ENCODE data around the gene SERTAD3.
A peak's percentile ranks its signal among the peaks of the same experiment; 100 is the strongest.
"Not testable (repeated sequence)": the region's sequence is repeated elsewhere in the genome, so short reads cannot be mapped to it uniquely, and the experiment has no call there.

Gene SERTAD3

DNA sequence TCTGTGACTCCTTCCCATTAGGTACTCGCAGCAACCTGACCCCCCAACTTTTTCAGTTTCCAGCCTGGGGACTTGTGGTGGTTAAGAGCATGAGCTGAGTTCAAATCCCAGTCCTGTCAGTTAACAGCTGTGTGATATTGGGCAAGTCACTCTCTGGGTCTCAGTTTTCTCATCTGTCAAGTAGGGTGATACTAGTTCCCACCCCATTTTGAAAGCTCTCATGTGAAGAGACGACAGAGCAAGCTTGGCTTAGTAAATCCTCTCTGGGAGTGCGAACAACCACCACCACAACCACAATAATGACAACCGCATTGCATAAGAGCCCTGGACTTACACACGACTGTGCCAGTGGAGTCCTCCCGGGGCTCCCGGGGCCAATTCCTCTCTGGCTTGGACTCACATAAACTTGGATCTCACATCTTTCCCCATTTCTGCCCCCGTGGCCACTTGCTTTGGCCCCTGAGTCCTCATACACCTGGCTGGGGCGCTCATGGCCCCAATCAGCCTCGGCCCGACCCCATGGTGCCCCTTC, 21.0 kb upstream of the SERTAD3 start:
- no peak for TF ChIP-seq ZNF274 (IDR thresholded peaks at IDR 0.05; ENCODE audit: low read depth, low read length)
- H3K4me3 ChIP-seq (ENCODE audit: low read length) = peak overlapping the region; percentile 74

DNA sequence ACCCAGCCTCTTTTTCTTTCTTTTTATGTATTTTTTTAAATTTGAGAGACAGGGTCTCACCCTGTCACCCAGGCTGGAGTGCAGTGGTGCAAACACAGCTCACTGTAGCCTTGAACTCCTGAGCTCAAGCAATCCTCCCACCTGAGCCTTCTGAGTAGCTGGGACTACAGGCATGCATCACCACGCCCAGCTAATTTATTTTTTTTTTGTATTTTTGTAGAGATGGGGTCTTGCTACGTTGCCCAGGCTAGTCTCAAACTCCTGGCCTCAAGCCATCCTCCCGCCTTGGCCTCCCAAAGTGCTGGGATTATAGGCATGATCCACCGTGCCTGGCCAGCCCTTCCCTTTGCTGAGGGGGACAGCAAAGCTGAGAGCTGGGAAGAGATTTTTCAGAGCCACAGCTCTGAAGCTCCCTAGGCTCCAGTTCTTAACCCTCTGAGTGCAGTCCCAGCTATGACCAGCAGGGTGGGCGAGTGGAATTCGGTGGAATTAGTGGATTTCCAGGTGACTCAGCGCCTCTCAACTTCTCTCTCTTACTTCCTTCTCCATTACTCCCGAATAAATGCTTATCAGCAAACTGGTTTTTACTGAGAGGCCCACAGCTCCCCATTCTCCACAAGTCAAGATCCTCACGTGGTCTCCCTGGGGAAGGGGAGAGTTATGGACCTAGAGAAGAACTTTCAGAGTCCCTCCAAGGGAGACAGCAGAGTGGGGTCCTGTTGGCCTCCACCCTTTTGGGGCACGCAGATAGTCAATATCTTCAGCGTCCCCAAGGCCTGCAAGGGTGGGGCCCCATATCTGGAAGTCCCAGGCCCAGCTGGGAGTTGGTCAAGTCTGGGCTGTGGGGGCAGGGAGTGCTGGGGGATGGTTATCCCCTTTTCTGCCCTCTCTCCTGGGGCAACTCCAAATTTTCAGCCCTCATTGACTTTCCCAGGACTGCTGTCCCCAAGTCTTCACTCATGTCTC, 20.2 kb upstream of the SERTAD3 start:
- TF ChIP-seq ZNF274 (IDR thresholded peaks at IDR 0.05; ENCODE audit: low read depth, low read length) = no peak
- peak overlapping the region; percentile 74; the same call in 1 of the 2 replicates for H3K4me3 ChIP-seq (ENCODE audit: low read length)

DNA sequence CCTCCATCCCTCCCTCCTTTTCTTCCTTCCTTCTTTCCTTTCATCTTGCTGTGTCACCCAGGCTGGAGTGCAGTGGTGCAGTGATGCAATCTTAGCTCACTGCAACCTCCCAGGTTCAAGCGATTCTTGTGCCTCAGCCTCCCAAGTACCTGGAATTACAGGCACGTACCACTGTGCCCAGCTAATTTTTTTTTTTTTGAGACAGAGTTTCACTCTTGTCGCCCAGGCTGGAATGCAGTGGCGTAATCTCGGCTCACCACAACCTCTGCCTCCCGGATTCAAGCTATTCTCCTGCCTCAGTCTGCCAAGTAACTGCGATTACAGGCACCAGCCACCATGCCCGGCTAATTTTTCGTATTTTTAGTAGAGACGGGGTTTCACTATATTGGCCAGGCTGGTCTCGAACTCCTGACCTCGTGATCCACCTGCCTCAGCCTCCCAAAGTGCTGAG, 19.5 kb upstream of the SERTAD3 start:
- H3K4me3 ChIP-seq (ENCODE audit: low read length) = not testable (repeated sequence)

DNA sequence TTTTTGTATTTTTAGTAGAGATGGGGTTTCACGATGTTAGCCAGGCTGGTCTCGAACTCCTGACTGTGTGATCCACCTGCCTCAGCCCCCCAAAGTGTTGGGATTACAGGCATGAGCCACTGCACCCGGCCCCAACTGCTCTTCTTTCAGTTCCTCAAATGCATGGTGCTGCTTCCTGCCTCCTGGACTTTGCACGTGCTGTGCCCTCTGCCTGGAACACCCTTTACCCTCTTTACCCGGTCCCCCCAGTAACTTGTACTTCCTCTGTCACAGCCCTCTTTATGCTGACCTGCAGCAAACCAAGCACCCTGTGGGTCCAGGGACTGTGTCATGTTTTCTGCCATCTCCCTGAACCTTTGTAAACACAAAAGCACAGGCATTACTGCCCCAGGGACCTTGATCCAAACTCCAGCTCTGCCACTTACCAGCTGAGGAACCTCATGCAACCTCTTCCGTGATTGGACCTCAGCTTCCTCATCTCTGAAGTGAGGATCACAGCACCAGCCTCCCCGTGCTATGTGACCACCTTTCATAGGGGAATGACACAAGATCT, 17.6 kb upstream of the SERTAD3 start:
- TF ChIP-seq ZNF274 (IDR thresholded peaks at IDR 0.05; ENCODE audit: low read depth, low read length) = no peak
- H3K4me3 ChIP-seq (ENCODE audit: low read length) = no peak overlapping the region

DNA sequence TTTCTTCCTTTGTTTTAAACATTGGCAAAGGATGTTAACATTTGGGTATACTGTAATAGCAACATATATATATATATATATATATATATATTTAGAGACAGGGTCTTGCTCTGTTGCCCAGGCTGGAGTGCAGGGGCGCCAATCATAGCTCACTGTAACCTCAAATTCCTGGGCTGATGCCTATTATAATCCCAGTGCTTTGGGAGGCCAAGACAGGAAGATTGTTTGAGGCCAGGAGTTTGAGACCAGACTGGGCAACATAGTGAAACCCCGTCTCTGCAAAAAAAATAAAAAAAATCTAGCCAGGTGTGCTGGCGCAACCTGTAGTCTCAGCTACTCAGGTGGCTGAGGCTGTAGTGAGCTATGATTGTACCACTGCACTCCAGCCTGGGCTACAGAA, 16.1 kb upstream of the SERTAD3 start:
- H3K4me3 ChIP-seq (ENCODE audit: low read length) = no peak overlapping the region
- TF ChIP-seq ZNF274 (IDR thresholded peaks at IDR 0.05; ENCODE audit: low read depth, low read length) = no peak

DNA sequence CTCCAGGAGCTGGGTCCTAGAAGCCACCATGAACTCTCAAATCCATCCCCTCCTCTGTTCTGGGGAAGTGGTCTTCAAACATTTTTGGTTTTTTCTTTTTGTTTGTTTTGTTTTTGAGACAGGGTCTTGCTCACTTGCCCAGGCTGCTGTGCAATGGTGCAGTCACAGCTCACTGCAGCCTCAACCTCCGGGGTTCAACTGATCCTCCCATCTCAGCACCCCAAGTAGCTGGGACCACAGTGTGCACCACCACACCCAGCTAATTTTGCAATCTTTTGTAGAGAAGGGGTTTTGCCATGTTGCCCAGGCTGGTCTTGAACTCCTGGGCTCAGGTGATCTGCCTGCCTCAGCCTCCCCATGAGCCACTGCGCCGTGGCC, 14.5 kb upstream of the SERTAD3 start:
- no peak for TF ChIP-seq ZNF274 (IDR thresholded peaks at IDR 0.05; ENCODE audit: low read depth, low read length)
- H3K4me3 ChIP-seq (ENCODE audit: low read length) = no peak overlapping the region

DNA sequence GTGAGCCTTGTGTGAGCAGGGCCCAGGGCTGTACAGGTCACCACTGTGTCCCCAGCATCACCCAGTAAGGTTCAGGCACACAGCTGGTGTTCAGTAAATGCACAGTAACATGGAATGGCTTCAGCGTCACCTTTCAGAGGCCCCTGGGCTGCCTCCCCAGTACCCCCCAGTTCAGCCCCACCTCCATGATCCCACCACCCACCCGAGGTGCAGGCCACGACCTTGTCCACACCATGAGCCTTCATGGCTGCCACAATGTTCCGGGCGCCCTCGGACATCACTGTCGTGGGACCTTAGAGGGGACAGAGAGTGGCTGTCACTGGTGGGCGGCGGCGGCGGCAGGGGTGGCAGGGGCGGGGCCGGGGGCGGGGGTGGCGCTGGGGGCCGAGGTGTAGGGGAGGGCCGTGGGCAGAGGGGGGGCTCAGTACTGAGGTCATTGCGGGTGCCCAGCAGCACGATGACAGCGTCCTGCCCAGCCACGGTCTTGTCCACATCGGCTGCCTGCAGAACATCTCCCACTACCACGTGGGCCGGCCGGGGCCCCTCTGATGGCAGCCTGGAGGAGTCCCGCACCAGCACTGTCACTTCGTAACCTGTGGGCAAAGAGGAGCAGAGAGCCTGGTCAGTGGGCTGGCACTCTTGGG, 13.9 kb upstream of the SERTAD3 start:
- no peak for TF ChIP-seq ZNF274 (IDR thresholded peaks at IDR 0.05; ENCODE audit: low read depth, low read length)
- no peak overlapping the region for H3K4me3 ChIP-seq (ENCODE audit: low read length)

DNA sequence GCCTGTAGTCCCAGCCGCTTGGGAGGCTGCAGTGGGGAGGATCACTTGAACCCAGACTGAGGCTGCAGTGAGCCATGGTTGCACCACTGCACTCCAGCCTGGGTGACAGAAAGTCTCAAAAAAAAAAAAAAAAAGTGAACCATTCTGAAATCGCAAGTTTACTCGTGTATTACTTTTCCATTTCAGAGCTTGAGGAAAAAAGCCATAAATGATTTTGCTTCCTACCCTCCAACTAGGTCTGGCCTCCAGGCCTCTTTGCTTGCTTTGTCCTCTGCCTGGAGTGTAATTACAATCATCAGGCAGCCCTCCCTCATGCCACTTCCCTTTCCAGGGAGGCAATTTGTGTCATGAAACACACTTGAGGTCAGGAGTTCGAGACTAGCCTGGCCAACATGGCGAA, 12.9 kb upstream of the SERTAD3 start:
- H3K4me3 ChIP-seq (ENCODE audit: low read length) = no peak overlapping the region
- no peak for TF ChIP-seq ZNF274 (IDR thresholded peaks at IDR 0.05; ENCODE audit: low read depth, low read length)

DNA sequence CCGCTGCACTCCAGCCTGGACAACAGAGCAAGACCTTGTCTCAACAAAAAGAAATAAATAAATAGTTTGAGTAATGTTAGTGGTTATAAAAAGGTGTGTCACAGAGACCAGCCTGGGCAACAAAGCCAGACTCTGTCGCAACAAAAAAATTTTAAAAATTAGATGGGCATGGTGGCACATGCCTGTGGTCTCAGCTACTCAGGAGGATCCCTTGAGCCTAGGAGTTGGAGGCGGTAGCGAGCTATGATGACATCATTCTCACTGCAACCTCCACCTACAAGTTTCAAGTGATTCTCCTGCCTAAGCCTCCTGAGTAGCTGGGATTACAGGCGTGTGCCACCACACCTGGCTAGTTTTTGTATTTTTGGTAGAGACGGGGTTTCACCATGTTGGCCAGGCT, 9.8 kb upstream of the SERTAD3 start:
- not testable (repeated sequence) for H3K4me3 ChIP-seq (ENCODE audit: low read length)

DNA sequence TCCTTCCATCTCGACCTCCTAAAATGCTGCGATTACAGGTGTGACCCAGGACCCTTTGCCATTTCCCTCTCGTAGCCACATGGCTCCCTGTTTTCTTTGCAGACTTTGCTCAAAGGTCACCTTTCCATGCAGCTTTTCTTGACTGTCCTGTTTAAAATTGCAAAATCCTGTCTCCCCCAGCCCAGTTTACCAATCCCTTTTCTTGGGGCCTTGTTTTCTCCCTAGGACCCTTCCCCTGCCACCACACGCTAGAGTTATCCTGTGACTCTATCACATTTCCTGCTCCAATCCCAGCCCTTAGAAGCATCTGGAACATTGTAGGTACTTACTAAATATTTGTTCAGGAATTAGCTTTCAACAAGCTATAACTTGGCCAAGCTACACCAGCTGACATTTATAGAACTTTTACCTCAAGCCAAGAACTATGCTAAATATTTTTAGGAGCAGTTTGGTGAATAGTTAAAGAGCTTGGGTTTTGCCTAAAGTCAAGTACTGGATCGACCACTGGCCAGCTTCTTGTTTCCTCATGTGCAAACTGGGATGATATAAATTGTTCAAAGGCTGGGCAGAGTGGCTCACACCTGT, 9.1 kb upstream of the SERTAD3 start:
- no peak overlapping the region for H3K4me3 ChIP-seq (ENCODE audit: low read length)
- no peak for TF ChIP-seq ZNF274 (IDR thresholded peaks at IDR 0.05; ENCODE audit: low read depth, low read length)

DNA sequence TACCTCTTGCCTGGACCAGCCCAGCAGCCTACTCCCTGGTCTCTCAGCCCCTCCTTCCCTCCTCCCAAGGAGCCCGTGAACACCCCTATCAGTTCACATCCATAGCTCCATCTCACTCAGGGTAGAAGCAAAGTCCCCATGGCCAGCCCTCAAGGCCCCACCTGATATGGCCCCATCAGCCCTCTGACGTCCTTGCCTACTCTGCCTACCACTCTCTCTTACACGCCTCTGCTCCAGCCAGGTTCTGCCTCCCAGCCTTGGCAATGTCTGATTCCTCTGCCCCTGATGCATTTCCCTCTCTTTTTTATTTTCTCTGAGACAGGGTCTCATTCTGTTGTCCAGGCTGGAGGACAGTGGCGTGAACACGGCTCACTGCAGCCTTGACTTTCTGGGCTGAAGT, 7.9 kb upstream of the SERTAD3 start:
- no peak for TF ChIP-seq ZNF274 (IDR thresholded peaks at IDR 0.05; ENCODE audit: low read depth, low read length)
- H3K4me3 ChIP-seq (ENCODE audit: low read length) = no peak overlapping the region

DNA sequence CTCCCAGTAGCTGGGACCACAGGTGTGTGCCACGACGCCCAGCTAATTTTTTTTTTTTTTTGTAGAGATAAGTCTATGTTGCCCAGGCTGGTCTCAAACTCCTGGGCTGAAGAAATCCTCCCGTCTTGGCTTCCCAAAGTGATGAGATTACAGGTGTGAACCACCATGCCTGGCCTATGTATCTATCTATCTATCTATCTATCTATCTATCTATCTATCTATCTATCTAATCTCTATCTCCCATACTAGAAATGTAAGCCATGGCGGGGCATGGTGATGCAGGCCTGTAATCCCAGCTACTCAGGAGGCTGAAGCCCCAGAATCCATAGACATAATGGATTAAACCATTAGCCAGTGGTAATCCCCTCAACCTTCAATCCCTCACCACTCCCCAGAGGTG, 6.5 kb upstream of the SERTAD3 start:
- no peak for TF ChIP-seq ZNF274 (IDR thresholded peaks at IDR 0.05; ENCODE audit: low read depth, low read length)
- H3K4me3 ChIP-seq (ENCODE audit: low read length) = no peak overlapping the region

DNA sequence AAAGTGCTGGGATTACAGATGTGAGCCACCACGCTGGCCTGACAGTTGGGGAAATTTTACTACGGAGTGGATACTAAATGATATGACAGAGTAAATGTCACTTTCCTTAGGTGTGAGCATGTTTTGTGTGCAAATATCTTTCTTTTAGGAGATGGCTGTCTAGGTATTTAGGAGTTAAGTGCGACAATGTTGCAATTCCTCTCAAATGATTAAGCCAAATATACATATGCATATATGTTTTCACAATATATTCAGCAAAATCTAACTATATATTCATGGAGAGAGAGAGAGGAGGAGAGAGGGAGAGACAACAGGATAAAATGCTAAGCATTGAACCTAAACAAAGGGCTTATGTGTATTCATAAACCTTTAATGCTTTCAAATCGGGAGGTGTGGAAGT, 5.4 kb upstream of the SERTAD3 start:
- TF ChIP-seq ZNF274 (IDR thresholded peaks at IDR 0.05; ENCODE audit: low read depth, low read length) = no peak
- H3K4me3 ChIP-seq (ENCODE audit: low read length) = no peak overlapping the region

DNA sequence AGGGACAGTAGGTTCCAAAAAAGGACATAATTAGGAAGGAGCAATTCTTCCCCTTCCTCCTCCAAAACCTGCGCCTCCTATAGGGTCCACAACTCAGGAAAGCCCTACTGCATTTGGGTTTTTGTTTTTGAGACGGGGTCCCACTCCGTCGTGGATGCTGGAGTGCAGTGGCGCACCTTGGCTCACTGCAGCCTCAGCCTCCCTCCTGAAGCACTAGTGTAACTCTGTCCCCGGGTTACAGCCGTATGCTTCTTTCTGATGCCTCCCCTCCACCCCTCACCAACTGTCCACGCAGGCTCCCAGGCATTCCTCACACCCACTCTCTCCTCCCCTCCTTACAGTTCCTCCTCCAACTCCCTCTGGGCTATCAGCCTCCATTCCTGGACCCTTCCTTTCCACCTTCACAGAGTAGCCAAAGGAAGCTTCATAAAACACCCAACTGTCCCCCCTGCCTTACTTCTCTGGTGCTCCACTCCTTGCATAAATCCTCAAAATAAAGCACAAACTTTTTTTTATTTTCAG, 2.2 kb upstream of the SERTAD3 start:
- no peak for TF ChIP-seq ZNF274 (IDR thresholded peaks at IDR 0.05; ENCODE audit: low read depth, low read length)
- no peak overlapping the region for H3K4me3 ChIP-seq (ENCODE audit: low read length)

Measured in GM08714 (cell line).